ENCODE results near the gene RAB6B.
"Not testable (repeated sequence)": the region's sequence is repeated elsewhere in the genome, so short reads cannot be mapped to it uniquely, and the experiment has no call there.

The RAB6B gene

DNA sequence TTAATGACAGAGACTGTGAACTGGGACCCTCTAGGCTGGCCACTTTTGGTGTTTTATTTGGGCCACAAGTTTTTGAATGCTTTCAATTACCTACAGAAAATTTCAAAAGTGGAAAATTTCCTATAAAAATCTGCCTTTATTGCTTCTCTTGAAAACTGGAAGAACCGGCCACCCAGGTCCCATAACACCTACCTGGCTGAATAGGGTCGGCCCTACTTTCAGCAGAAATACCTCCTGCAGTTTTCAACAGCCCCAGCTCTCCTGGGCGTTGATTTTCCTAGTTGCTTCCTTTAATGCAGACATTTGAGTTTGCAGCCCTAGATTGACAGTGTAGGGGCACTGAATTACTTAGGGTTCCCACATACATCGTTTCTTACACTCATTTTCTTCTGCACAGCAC, 90.8 kb downstream of the RAB6B start:
- no peak for DNase-seq

- DNase-seq, result no peak
Measured at GRCh38 chr3:133803469-133803868, 92.2 kb downstream of the RAB6B start.

DNA sequence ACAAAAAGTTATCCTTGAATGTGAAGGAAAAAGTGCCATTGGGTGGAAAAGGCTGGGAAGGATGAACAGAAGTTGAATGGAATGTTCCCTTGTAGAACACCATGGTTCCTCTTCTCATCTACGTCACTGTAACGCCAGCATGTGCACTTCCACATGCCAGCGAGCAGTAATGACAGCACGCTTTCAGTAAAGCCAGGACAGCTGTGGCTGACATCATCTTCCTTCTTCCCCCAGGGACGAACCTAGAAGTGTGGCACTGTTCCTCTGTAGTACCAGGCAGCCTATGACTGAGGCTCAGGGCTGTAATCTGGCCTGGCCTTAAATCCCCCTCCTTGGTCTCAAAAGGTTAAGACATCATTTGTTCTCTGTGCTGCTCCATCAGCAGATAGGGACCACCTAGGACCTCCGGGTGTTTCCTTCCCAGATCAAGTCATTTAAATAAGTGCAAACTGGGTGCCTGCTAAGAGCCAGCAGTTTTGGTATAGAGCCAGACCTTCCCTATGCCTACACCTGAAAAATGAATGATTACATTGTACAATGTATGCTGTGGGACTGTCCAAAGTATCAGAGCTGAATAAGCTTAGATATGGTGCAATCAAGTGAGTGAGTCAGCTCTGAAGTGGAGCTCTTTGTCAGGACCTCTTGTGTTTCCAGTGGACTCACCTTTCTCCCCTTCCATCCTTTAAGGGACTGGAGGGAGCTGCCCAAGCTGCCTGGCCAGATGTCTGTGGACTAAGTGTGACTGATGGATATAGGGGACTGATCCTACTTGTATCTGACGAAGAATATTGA, 95.7 kb downstream of the RAB6B start:
- DNase-seq, result no peak

DNA sequence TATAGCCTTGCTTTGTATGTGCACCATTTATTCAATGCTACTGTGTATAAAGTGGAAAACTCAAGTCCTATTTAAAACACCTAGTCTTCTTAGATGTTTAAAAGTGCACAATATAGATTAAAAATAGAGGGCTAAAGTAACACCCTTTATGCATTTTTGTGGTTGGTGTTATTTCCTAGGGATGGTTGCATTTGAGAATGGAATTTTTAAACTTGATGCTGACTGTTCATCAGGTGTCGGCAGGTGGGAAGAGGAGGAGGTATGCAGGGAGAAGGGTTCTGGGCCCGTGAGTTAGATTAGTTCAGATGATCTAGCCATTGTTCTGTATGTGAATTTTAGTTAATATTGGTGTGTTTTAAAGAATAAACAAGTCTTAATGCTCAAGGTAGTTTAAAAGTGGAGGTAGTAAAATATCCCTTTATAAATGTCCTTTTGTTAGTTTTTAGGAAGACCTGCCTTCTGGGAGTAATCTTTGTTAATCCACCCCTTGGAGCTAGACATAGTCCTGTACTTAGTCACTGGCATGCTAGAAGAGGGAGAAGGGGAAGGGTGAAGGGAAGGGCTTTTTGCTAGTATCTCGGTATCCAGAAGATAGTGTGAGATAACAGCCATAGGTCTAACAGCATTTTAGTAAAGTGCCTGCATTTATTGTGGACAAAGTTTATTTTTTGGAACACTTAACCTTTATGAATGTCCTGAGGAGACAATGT, 98.1 kb downstream of the RAB6B start:
- DNase-seq, result no peak

GRCh38 chr3:133792171-133792763, 103.4 kb downstream of the RAB6B start:
- DNase-seq, result no peak

DNA sequence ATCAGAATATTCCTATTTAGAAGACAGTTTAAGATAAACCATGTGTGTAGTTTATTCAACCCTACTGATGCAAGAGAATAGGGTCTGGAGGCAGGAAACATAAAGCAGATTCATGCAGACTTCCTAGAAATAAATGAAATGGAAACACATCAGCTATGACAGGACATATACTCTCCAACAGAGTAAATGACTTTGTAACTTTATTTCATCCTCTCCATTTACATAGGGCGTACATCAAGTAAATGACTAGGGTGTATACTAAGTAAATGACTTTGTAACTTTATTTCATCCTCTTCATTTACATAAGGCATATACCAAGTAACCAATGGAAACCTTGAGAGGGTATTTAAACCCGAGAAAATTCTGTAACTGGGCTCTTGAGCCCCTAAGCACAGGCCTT, 107.7 kb downstream of the RAB6B start:
- no peak for DNase-seq

GRCh38 chr3:133783762-133784161, 111.9 kb downstream of the RAB6B start:
- no peak for DNase-seq

DNA sequence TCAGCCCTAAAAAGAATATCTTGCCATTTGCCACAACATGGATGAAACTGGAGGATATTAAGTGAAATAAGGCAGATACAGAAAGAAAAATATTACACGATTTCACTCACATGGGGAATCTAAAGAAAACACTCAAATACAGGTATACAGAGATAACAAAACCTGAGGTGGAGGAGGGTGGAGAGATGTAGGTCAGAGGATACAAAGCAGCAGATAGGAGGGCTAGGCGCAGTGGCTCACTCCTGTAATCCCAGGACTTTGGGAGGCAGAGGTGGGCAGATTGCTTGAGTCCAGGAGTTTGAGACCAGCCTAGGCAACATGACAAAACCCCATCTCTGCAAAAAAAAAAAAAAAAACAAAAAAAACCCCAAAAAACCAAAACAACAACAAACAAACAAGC, 113.2 kb downstream of the RAB6B start:
- no peak for DNase-seq

- DNase-seq, result no peak
Measured at GRCh38 chr3:133781570-133781969, 114.1 kb downstream of the RAB6B start.

DNA sequence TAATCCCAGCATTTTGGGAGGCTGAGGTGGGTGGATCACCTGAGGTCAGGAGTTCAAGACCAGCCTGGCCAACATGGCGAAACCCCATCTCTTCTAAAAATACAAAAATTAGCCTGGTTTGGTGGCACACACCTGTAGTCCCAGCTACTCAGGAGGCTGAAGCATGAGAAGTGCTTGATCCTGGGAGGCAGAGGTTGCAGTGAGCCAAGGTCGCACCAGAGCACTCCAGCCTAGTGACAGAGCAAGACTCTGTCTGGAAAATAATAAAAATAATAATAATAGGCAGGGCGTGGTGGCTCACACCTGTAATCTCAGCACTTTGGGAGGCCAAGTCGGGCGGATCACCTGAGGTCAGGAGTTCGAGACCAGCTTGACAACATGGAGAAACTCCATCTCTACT, 114.9 kb downstream of the RAB6B start:
- not testable (repeated sequence) for DNase-seq

- DNase-seq, result no peak
Measured at GRCh38 chr3:133779626-133780203, 116.0 kb downstream of the RAB6B start.

DNA sequence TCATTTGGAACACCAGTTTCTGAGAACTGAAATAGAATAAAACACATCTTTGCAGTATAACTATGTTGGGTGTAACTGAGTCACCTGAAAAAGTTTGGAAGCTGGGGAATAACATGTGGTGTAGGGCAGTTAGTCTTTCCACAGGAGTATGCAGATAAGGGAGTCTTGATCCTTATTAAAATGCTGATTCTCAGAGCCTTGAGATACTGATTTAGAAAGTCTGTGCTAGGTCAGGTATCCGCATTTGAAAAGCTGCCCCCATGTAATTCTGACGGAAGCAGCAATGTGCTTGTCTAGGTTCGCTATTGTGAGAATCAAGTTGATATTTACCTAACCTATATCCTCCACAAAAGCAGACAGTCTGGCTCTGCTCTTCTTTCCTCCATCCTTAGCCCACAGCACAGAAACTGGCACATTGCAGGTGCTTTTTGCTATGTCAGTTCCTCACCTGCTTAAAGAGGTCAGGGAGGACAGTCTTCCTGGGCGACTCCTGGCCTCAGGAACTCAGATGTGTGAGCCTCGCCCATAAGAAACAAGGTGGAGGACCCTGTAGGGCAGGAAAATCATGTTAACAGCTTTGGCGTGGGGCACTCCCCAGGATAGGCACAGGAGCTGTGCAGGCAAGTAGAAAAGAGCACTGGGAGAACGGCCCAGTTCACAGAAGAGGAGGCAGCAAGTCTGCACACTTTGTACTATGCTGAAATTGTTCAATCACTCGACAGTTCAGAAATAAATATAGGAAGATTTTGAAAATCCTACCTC, 117.7 kb downstream of the RAB6B start:
- DNase-seq, result no peak

GRCh38 chr3:133776794-133777438, 118.8 kb downstream of the RAB6B start:
- DNase-seq, result no peak

DNA sequence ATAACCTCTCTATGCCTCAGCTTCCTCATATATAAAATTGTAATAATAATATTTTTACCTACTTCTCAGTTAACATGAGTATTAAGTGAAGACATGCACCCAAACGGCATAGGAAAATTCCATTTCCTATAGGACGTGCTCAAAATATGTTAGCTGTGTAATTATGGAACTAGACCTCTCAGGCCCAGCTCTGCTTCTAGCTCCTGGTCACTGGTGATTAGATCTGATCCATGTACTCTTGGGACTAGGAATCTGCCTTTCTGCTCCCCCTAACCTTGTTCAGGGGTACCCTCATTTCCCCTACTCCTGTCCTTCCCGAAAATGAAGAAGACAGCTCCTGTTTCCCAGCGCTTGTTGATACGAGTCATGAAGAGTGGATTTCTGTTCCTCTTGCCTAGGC, 119.8 kb downstream of the RAB6B start:
- no peak for DNase-seq

DNA sequence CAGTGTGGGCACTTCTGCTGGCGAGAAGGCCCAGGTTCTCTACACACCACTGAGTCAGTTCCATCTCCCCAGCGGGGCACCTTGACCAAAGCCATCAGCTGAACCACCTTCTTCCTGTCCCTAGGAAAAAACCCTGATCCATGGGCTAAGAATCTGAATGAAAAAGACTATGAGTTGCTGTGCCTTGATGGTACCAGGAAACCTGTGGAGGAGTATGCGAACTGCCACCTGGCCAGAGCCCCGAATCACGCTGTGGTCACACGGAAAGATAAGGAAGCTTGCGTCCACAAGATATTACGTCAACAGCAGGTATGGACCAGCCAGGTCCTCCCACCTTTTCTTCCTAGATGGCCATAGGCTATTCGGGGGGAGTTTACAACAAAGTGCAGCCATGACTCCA, 120.4 kb downstream of the RAB6B start:
- DNase-seq, result no peak
